A673 (cell line): ENCODE results near the gene JCHAIN. TPM values are rescaled to one million over a fixed set of nuclear protein-coding genes. Genes with fewer than 3 reads are reported as not detected.
"Not testable (repeated sequence)": the region's sequence is repeated elsewhere in the genome, so short reads cannot be mapped to it uniquely, and the experiment has no call there.

ENCODE experiments used
- BruUV-seq: library from RNA; stranded (reverse); fragments of 400-500 nt; replicated peaks from 2 replicates; lab custom pipeline; 2021; lab: Mats Ljungman, UMichigan
- CTCF ChIA-PET: fragments of 300-600 bp; sonication (Branson Sonifier 250); formaldehyde crosslinking; loops from one replicate; lab custom pipeline; 2022; ENCODE audit warnings: antibody characterized with exemption; lab: Charles Lee
- POLR2A ChIA-PET: fragments of 300-600 bp; sonication (Branson Sonifier 250); formaldehyde crosslinking; loops from one replicate; lab custom pipeline; 2022; ENCODE audit warnings: antibody characterized with exemption; ENCODE audit not compliant: low non-redundant PET; lab: Charles Lee
- DNase-seq: peaks from one replicate; pipeline ENCODE4 v3.0.0-alpha.2; 2015; ENCODE audit warnings: low spot score
- H3K27ac ChIP-seq: fragments of 200-600 bp; sonication (generic); 2 replicates; pipeline ENCODE4 v1.5.1; 2016; ENCODE audit warnings: mixed run types, low read depth, mild to moderate bottlenecking, mixed read lengths, antibody characterized with exemption, low read length; ENCODE audit not compliant: poor library complexity, severe bottlenecking
- H3K27me3 ChIP-seq: fragments of 200-600 bp; sonication (generic); replicated peaks from 2 replicates; pipeline ENCODE4 v1.6.1; 2017; ENCODE audit warnings: mixed run types, low read depth, mild to moderate bottlenecking, mixed read lengths, antibody characterized with exemption, low read length; ENCODE audit not compliant: insufficient read depth, poor library complexity
- H3K36me3 ChIP-seq: fragments of 200-600 bp; sonication (generic); 2 replicates; pipeline ENCODE4 v1.6.1; 2016; ENCODE audit warnings: mixed run types, mild to moderate bottlenecking, mixed read lengths, antibody characterized with exemption, low read length; ENCODE audit not compliant: insufficient read depth, poor library complexity, severe bottlenecking
- H3K4me1 ChIP-seq: fragments of 200-600 bp; sonication (generic); 2 replicates; pipeline ENCODE4 v1.6.1; 2017; ENCODE audit warnings: mixed run types, mild to moderate bottlenecking, mixed read lengths, antibody characterized with exemption, low read length; ENCODE audit not compliant: insufficient read depth, poor library complexity, severe bottlenecking
- H3K4me3 ChIP-seq: fragments of 200-600 bp; sonication (generic); 2 replicates; pipeline ENCODE4 v1.5.1; 2016; ENCODE audit warnings: low read depth, mixed run types, mild to moderate bottlenecking, mixed read lengths, low read length; ENCODE audit not compliant: poor library complexity, severe bottlenecking
- H3K9me3 ChIP-seq: fragments of 200-600 bp; sonication (generic); 2 replicates; pipeline ENCODE4 v1.6.1; 2016; ENCODE audit warnings: mixed run types, low read depth, mild to moderate bottlenecking, mixed read lengths, antibody characterized with exemption, low read length; ENCODE audit not compliant: poor library complexity, severe bottlenecking
- EZH2 ChIP-seq: fragments of 200-600 bp; sonication (generic); IDR thresholded peaks from 2 replicates; pipeline ENCODE4 v1.6.1; 2017; ENCODE audit warnings: borderline replicate concordance, low read depth, mild to moderate bottlenecking, mixed read lengths, antibody characterized with exemption, low read length; ENCODE audit not compliant: poor library complexity, severe bottlenecking
- intact Hi-C: fragments of 100-400 bp; cut with micrococcal nuclease; formaldehyde crosslinking; loops from one replicate; pipeline ENCODE4 v1.10.0; 2022; ENCODE audit not compliant: unreplicated experiment
- total RNA-seq: library from RNA; stranded (reverse); gene quantifications from 2 replicates; pipeline ENCODE4 v1.2.3, GENCODE V29; 2021
- TF ChIP-seq, protein P1 (sequence below): fragments of 300-800, 200-600 bp; sonication (generic); conservative IDR thresholded peaks from 2 replicates; pipeline ENCODE4 v1.5.1; 2017; ENCODE audit warnings: low read depth, mild to moderate bottlenecking, antibody characterized with exemption, low read length, moderate library complexity, mixed read lengths

The JCHAIN gene
- total RNA-seq, 1 experiment from 2014 or later, result not detected

DNA sequence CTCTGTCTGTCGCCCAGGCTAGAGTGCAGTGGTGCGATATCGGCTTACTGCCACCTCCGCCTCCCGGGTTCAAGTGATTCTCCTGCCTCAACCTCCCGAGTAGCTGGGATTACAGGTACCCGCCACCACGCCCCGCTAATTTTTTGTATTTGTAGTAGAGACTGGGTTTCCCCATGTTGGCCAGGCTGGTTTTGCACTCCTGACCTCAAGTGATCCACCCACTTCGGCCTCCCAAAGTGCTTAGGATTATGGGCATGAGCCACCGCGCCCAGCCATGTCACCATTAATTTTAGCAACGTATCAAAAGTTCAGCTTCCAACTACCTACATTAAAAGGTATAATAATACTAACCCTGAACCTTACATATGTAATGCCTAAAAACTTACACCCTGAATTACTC is 21.1 kb upstream of the JCHAIN start:
- no TSS peak for BruUV-seq
- intact Hi-C loops, result no loop called here
- Histone ChIP-seq H3K9me3 (no peaks in the 10 kb centered on the region), H3K27me3 (no peaks in the 10 kb centered on the region), H3K36me3 (no peaks in the 10 kb centered on the region), H3K27ac (peak overlapping the region; percentile 84), H3K4me3 (peak overlapping the region; percentile 90), H3K4me1 (peaks cover 12% of the 10 kb centered on the region)
- ChIA-PET POLR2A (no interaction called here), CTCF (interaction anchor here (0.6 kb wide), 1 partner anchor 86 kb away, joined by 3 read pairs; no protein-coding TSS in a partner anchor)
- DNase-seq, result no peak
- TF ChIP-seq, protein P1, sequence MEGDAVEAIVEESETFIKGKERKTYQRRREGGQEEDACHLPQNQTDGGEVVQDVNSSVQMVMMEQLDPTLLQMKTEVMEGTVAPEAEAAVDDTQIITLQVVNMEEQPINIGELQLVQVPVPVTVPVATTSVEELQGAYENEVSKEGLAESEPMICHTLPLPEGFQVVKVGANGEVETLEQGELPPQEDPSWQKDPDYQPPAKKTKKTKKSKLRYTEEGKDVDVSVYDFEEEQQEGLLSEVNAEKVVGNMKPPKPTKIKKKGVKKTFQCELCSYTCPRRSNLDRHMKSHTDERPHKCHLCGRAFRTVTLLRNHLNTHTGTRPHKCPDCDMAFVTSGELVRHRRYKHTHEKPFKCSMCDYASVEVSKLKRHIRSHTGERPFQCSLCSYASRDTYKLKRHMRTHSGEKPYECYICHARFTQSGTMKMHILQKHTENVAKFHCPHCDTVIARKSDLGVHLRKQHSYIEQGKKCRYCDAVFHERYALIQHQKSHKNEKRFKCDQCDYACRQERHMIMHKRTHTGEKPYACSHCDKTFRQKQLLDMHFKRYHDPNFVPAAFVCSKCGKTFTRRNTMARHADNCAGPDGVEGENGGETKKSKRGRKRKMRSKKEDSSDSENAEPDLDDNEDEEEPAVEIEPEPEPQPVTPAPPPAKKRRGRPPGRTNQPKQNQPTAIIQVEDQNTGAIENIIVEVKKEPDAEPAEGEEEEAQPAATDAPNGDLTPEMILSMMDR, result no peak
- TF ChIP-seq EZH2, result no peak

- BruUV-seq, H3K4me1 ChIP-seq, DNase-seq, H3K36me3 ChIP-seq, POLR2A ChIA-PET, CTCF ChIA-PET, intact Hi-C loops, H3K9me3 ChIP-seq, H3K27me3 ChIP-seq, H3K27ac ChIP-seq, H3K4me3 ChIP-seq: not testable (repeated sequence)
Observed at GRCh38 chr4:70682142-70682541, 15.8 kb upstream of the JCHAIN start.

- POLR2A ChIA-PET, result no interaction called here
- TF ChIP-seq, protein P1, result no peak
- DNase-seq, result no peak
- H3K4me1 ChIP-seq, result no peaks in the 10 kb centered on the region
- H3K4me3 ChIP-seq, result no peak overlapping the region
- H3K9me3 ChIP-seq, result no peaks in the 10 kb centered on the region
- BruUV-seq, result no TSS peak
- CTCF ChIA-PET, result no interaction called here
- no peaks in the 10 kb centered on the region for H3K36me3 ChIP-seq
- no peak overlapping the region for H3K27ac ChIP-seq
- intact Hi-C loops, result no loop called here
- no peaks in the 10 kb centered on the region for H3K27me3 ChIP-seq
Observed at GRCh38 chr4:70681704-70682103, 15.4 kb upstream of the JCHAIN start.

GRCh38 chr4:70680934-70681333 is 14.6 kb upstream of the JCHAIN start:
- CTCF ChIA-PET, result no interaction called here
- Histone ChIP-seq H3K4me3 (no peak overlapping the region), H3K27me3 (no peaks in the 10 kb centered on the region), H3K4me1 (no peaks in the 10 kb centered on the region), H3K27ac (no peak overlapping the region), H3K36me3 (no peaks in the 10 kb centered on the region), H3K9me3 (no peaks in the 10 kb centered on the region)
- DNase-seq, result no peak
- TF ChIP-seq, protein P1, result no peak
- no peak for TF ChIP-seq EZH2
- no TSS peak for BruUV-seq
- POLR2A ChIA-PET, result no interaction called here
- intact Hi-C loops, result no loop called here
